Midbrain (tissue), 1 donor: ENCODE data around the gene STARD6.
"Not testable (repeated sequence)": the region's sequence is repeated elsewhere in the genome, so short reads cannot be mapped to it uniquely, and the experiment has no call there.

ENCODE experiments used
- DNase-seq: peaks from one replicate; lab custom pipeline; 2025; lab: John Stamatoyannopoulos, UW

STARD6 gene

GRCh38 chr18:54357660-54358494 is at the start of gene STARD6, which contains the start of gene C18orf54:
TSS of gene STARD6 (minus strand) at chr18:54357858. CDS start at chr18:54354573, 3,285 bp downstream.
TSS of gene C18orf54 (plus strand) at chr18:54357906. CDS start at chr18:54360573, 2,667 bp downstream.
- DNase-seq: peak; percentile 92

GRCh38 chr18:54405290-54405689 is 47.6 kb upstream of the STARD6 start:
- no peak for DNase-seq

- DNase-seq: no peak
Observed at GRCh38 chr18:54396760-54397159, 39.1 kb upstream of the STARD6 start.

- DNase-seq: no peak
Observed at GRCh38 chr18:54393648-54394294, 36.1 kb upstream of the STARD6 start.

- peak; percentile 76 for DNase-seq
Observed at GRCh38 chr18:54392543-54393023, 34.9 kb upstream of the STARD6 start.

- DNase-seq: no peak
Observed at GRCh38 chr18:54390838-54391237, 33.2 kb upstream of the STARD6 start.

GRCh38 chr18:54389143-54389505 is 31.5 kb upstream of the STARD6 start:
- DNase-seq: no peak

GRCh38 chr18:54388203-54389142 is 30.8 kb upstream of the STARD6 start:
- no peak for DNase-seq

- no peak for DNase-seq
Observed at GRCh38 chr18:54387631-54388030, 30.0 kb upstream of the STARD6 start.

GRCh38 chr18:54386800-54387495 is 29.3 kb upstream of the STARD6 start:
- not testable (repeated sequence) for DNase-seq

- DNase-seq: no peak
Observed at GRCh38 chr18:54386043-54386442, 28.4 kb upstream of the STARD6 start.

- no peak for DNase-seq
Observed at GRCh38 chr18:54382733-54383252, 25.1 kb upstream of the STARD6 start.

- DNase-seq: no peak
Observed at GRCh38 chr18:54382076-54382475, 24.4 kb upstream of the STARD6 start.

GRCh38 chr18:54381640-54382039 is 24.0 kb upstream of the STARD6 start:
- no peak for DNase-seq

GRCh38 chr18:54378057-54378456 is 20.4 kb upstream of the STARD6 start:
- DNase-seq: no peak

GRCh38 chr18:54360406-54360805 is 2.7 kb upstream of the STARD6 start:
- no peak for DNase-seq

GRCh38 chr18:54359233-54359632 is 1.6 kb upstream of the STARD6 start:
- no peak for DNase-seq

- DNase-seq: peak; percentile 35
Observed at GRCh38 chr18:54358495-54359040, 910 bp upstream of the STARD6 start.

- no peak for DNase-seq
Observed at GRCh38 chr18:54357082-54357659, 487 bp downstream of the STARD6 start.

GRCh38 chr18:54351186-54351585 is 6.5 kb downstream of the STARD6 start:
- DNase-seq: no peak
